SK-N-SH treated with all-trans-retinoic acid at 6 μM for 48 hours (cell line): ENCODE measurements around the gene ZMYND11.

Source experiments
- ATAC-seq: fragments of 200-7000 bp; cut with Tn5 transposase; 3 replicates; pipeline ENCODE4 v1.9.1; 2020; ENCODE audit warnings: mild to moderate bottlenecking, moderate library complexity
- ARNTL ChIP-seq: fragments of 450-650 bp; formaldehyde crosslinking; IDR thresholded peaks from 2 replicates; pipeline ENCODE4 v1.5.0; 2020; ENCODE audit warnings: low read depth, mild to moderate bottlenecking, moderate library complexity, borderline replicate concordance
- BACH2 ChIP-seq: fragments of 250-450 bp; sonication (Bioruptor Pico); IDR thresholded peaks from 2 replicates; pipeline ENCODE4 v1.9.0; 2021; ENCODE audit warnings: mild to moderate bottlenecking, borderline replicate concordance
- CREB5 ChIP-seq: fragments of 250-450 bp; sonication (Bioruptor Pico); IDR thresholded peaks from 2 replicates; pipeline ENCODE4 v1.5.1; 2020; ENCODE audit warnings: low read depth, mild to moderate bottlenecking, moderate library complexity
- ESRRG ChIP-seq: fragments of 250-450 bp; sonication (Bioruptor Pico); IDR thresholded peaks from 2 replicates; pipeline ENCODE4 v1.6.1; 2021; ENCODE audit warnings: mild to moderate bottlenecking
- GLIS3 ChIP-seq: fragments of 250-450 bp; sonication (Bioruptor Pico); IDR thresholded peaks from 2 replicates; pipeline ENCODE4 v1.5.0; 2020; ENCODE audit warnings: mild to moderate bottlenecking, moderate library complexity
- ISL1 ChIP-seq: fragments of 250-450 bp; sonication (Bioruptor Pico); IDR thresholded peaks from 2 replicates; pipeline ENCODE4 v2.1.2; 2022; ENCODE audit warnings: mild to moderate bottlenecking, moderate library complexity
- OSR1 ChIP-seq: fragments of 250-450 bp; sonication (Bioruptor Pico); IDR thresholded peaks from 2 replicates; pipeline ENCODE4 v1.8.0; 2022; ENCODE audit warnings: moderate library complexity, mild to moderate bottlenecking, inconsistent platforms
- PATZ1 ChIP-seq: fragments of 250-450 bp; sonication (Bioruptor Pico); IDR thresholded peaks from 2 replicates; pipeline ENCODE4 v1.8.0; 2020; ENCODE audit warnings: mild to moderate bottlenecking, moderate library complexity, borderline replicate concordance
- POU6F1 ChIP-seq: fragments of 250-450 bp; sonication (Bioruptor Pico); IDR thresholded peaks from 2 replicates; pipeline ENCODE4 v1.8.0; 2021; ENCODE audit warnings: low read depth, mild to moderate bottlenecking, moderate library complexity, borderline replicate concordance
- RARB ChIP-seq: fragments of 250-450 bp; sonication (Bioruptor Pico); IDR thresholded peaks from 2 replicates; pipeline ENCODE4 v1.8.0; 2021; ENCODE audit warnings: mild to moderate bottlenecking, moderate library complexity
- SNAI2 ChIP-seq: fragments of 250-450 bp; sonication (Bioruptor Pico); IDR thresholded peaks from 2 replicates; pipeline ENCODE4 v1.5.0; 2020; ENCODE audit warnings: mild to moderate bottlenecking, moderate library complexity
- TOX ChIP-seq: fragments of 250-450 bp; sonication (Bioruptor Pico); IDR thresholded peaks from 2 replicates; pipeline ENCODE4 v1.8.0; 2021; ENCODE audit warnings: mild to moderate bottlenecking, moderate library complexity, borderline replicate concordance
- TSHZ2 ChIP-seq: fragments of 250-450 bp; sonication (Bioruptor Pico); IDR thresholded peaks from 2 replicates; pipeline ENCODE4 v1.5.0; 2020; ENCODE audit warnings: mild to moderate bottlenecking, moderate library complexity
- ZC3H10 ChIP-seq: fragments of 250-450 bp; sonication (Bioruptor Pico); IDR thresholded peaks from 2 replicates; pipeline ENCODE4 v1.5.1; 2021; ENCODE audit warnings: mild to moderate bottlenecking, moderate library complexity
- ZFP3 ChIP-seq: fragments of 250-450 bp; sonication (Bioruptor Pico); IDR thresholded peaks from 2 replicates; pipeline ENCODE4 v1.5.0; 2020; ENCODE audit warnings: mild to moderate bottlenecking, moderate library complexity
- ZFP30 ChIP-seq: fragments of 450-650 bp; formaldehyde crosslinking; IDR thresholded peaks from 2 replicates; pipeline ENCODE4 v1.5.0; 2022; ENCODE audit warnings: mild to moderate bottlenecking, moderate library complexity
- ZNF565 ChIP-seq: fragments of 450-650 bp; formaldehyde crosslinking; conservative IDR thresholded peaks from 2 replicates; pipeline ENCODE4 v1.5.0; 2020; ENCODE audit warnings: low read depth, mild to moderate bottlenecking, moderate library complexity
- ZNF70 ChIP-seq: fragments of 450-650 bp; formaldehyde crosslinking; IDR thresholded peaks from 2 replicates; pipeline ENCODE4 v1.5.0; 2020; ENCODE audit warnings: mild to moderate bottlenecking, moderate library complexity
- ZNF8 ChIP-seq: fragments of 450-650 bp; formaldehyde crosslinking; IDR thresholded peaks from 2 replicates; pipeline ENCODE4 v1.5.0; 2020; ENCODE audit warnings: mild to moderate bottlenecking, moderate library complexity

ZMYND11 gene

GRCh38 chr10:267705-268104, 132.4 kb downstream of the ZMYND11 start:
- ATAC-seq = no peak
- TF ChIP-seq ESRRG (CRISPR knock-in tag) (no peak), ZNF8 (no peak), POU6F1 (CRISPR knock-in tag) (no peak), CREB5 (CRISPR knock-in tag) (no peak), BACH2 (CRISPR knock-in tag) (no peak), ZFP30 (CRISPR knock-in tag) (no peak), ZC3H10 (CRISPR knock-in tag) (no peak), SNAI2 (CRISPR knock-in tag) (no peak), TOX (CRISPR knock-in tag) (no peak), RARB (no peak), ZFP3 (CRISPR knock-in tag) (no peak), ZNF70 (no peak), PATZ1 (CRISPR knock-in tag) (no peak), OSR1 (CRISPR knock-in tag) (no peak), TSHZ2 (CRISPR knock-in tag) (no peak), ZNF565 (CRISPR knock-in tag) (no peak), ARNTL (no peak)

GRCh38 chr10:269440-270074, 134.3 kb downstream of the ZMYND11 start:
- TF ChIP-seq ZNF565 (CRISPR knock-in tag) = no peak
- TF ChIP-seq SNAI2 (CRISPR knock-in tag) = no peak
- no peak for TF ChIP-seq TSHZ2 (CRISPR knock-in tag)
- no peak for TF ChIP-seq ZC3H10 (CRISPR knock-in tag)
- no peak for TF ChIP-seq OSR1 (CRISPR knock-in tag)
- no peak for TF ChIP-seq TOX (CRISPR knock-in tag)
- TF ChIP-seq GLIS3 (CRISPR knock-in tag) = no peak
- TF ChIP-seq ZNF8 = no peak
- TF ChIP-seq PATZ1 (CRISPR knock-in tag) = no peak
- no peak for TF ChIP-seq ZFP30 (CRISPR knock-in tag)
- TF ChIP-seq ISL1 (CRISPR knock-in tag) = no peak
- no peak for TF ChIP-seq ZNF70
- no peak for TF ChIP-seq CREB5 (CRISPR knock-in tag)
- TF ChIP-seq ZFP3 (CRISPR knock-in tag) = no peak
- no peak for ATAC-seq
